ENCODE results near the gene SLBP.

DNA sequence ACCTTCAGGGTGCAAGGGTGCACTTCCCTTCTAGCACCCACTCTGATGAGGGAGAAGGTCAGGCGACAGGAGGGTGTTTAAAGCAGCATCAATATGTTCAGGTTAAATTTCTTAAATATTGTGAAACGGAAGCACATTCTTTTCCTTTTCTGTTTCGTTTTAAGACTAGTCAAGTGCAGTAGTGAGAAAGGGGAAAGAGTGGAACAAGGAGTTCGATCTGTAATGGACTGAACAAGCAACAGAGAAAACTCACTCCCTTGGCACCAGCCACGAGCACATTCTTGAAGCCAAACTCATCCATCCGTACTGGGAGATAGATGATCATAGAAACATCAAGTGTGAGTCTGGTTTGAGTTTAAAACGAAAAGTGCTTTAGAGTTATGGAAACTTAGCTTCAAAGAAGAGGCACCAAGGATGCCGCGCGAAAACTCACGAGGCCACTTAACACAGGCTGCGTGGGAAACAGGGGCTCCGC lies 28.8 kb downstream of the SLBP start:
- TF ChIP-seq, protein P1, sequence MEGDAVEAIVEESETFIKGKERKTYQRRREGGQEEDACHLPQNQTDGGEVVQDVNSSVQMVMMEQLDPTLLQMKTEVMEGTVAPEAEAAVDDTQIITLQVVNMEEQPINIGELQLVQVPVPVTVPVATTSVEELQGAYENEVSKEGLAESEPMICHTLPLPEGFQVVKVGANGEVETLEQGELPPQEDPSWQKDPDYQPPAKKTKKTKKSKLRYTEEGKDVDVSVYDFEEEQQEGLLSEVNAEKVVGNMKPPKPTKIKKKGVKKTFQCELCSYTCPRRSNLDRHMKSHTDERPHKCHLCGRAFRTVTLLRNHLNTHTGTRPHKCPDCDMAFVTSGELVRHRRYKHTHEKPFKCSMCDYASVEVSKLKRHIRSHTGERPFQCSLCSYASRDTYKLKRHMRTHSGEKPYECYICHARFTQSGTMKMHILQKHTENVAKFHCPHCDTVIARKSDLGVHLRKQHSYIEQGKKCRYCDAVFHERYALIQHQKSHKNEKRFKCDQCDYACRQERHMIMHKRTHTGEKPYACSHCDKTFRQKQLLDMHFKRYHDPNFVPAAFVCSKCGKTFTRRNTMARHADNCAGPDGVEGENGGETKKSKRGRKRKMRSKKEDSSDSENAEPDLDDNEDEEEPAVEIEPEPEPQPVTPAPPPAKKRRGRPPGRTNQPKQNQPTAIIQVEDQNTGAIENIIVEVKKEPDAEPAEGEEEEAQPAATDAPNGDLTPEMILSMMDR (IDR thresholded peaks at IDR 0.05 in 8 of 11, conservative IDR thresholded peaks at IDR 0.05 in 3 of 11) = no peak
- TF ChIP-seq POLR2A (IDR thresholded peaks at IDR 0.05) = no peak
- no peak for TF ChIP-seq POLR2AphosphoS5 (IDR thresholded peaks at IDR 0.05)

All from spleen (tissue), 7 donors.